KOPT-K1 (cell line): Measurements from ENCODE around the gene CDK15.

Experiments
- H3K27ac ChIP-seq: fragments of 200-600 bp; sonication (generic); 2 replicates; pipeline ENCODE4 v1.5.1; 2016; ENCODE audit warnings: antibody characterized with exemption, mild to moderate bottlenecking, low read depth, low read length; ENCODE audit not compliant: poor library complexity, severe bottlenecking
- H3K36me3 ChIP-seq: fragments of 200-600 bp; sonication (generic); 2 replicates; pipeline ENCODE4 v1.5.1; 2017; ENCODE audit warnings: antibody characterized with exemption, mild to moderate bottlenecking, low read length, moderate library complexity; ENCODE audit not compliant: insufficient read depth
- H3K9me3 ChIP-seq: fragments of 200-600 bp; sonication (generic); 2 replicates; pipeline ENCODE4 v1.5.1; 2017; ENCODE audit warnings: antibody characterized with exemption, low read length, mild to moderate bottlenecking; ENCODE audit not compliant: insufficient read depth, poor library complexity, severe bottlenecking

The CDK15 gene

GRCh38 chr2:201915446-201915845, 109.1 kb downstream of the CDK15 start:
- H3K9me3 ChIP-seq = no peaks in the 10 kb centered on the region
- H3K36me3 ChIP-seq = no peaks in the 10 kb centered on the region
- H3K27ac ChIP-seq = no peak overlapping the region

DNA sequence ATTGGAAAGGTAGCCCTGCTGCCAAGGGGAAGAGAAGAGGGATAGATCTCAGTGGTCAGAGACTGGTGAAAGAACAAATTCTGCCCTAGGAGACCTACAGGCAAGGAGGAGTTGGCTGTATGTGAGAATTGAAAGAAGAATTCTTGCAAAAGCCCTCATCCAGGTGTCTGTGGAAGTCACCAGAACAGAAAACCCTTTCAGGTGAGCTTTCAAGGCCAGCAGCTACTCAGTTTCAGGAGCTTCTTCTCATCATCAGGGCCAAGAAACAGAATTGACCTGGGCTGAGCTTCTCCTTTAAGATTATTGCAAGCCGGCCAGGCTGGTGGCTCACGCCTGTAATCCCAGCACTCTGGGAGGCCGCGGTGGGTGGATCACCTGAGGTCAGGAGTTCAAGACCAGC, 110.2 kb downstream of the CDK15 start:
- Histone ChIP-seq H3K9me3 (no peaks in the 10 kb centered on the region), H3K27ac (no peak overlapping the region), H3K36me3 (no peaks in the 10 kb centered on the region)

DNA sequence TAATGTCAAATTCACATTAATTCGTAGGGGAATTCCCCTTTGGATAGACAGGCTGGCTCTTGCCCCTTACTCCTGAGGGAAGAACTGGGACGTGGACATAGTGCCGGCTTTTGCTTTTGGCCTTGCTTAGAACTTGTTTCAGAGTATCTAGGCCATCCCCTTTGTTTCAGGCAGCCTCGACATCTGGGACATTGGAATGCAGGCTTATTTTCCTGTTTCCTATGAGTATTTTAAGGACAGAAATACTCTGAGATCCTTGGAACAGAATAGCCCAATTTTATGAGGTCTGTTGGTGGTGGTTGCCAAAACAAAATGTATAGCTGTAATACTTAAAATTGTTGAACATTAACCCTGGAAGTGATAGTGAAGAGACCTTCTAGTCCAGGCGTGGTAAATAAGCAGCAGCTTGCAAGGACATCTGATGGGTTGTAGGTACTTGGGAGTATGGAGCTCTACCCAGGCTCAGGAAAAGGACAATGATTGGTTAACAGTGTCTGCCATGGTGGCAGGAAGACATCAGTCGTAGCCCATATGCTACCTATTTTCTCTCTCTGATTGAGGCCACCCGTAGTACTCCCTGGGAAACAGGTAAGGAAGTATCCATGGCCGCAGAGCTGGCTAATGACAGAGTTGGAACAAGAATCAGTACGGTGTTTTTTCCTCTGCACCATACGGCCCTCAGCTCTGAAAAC, 112.4 kb downstream of the CDK15 start:
- Histone ChIP-seq H3K36me3 (no peaks in the 10 kb centered on the region), H3K27ac (no peak overlapping the region), H3K9me3 (no peaks in the 10 kb centered on the region)

DNA sequence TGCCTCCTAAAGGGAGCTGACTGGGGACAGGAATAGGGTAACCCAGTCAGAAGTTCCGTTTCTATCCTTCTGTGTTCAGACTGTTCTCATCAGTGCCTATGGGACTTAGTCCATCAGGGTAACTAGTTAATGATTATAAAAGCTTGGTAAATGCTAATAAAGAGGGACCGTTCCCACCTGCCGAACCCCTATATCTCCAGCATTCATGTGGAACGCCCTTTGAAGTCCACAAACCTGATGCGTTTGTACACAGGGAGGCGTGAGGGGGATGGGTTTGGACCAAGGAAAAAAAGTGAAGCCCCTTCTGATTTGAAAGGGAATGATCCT, 112.9 kb downstream of the CDK15 start:
- H3K36me3 ChIP-seq = no peaks in the 10 kb centered on the region
- H3K9me3 ChIP-seq = no peaks in the 10 kb centered on the region
- no peak overlapping the region for H3K27ac ChIP-seq

GRCh38 chr2:201923436-201924328, 117.3 kb downstream of the CDK15 start:
- Histone ChIP-seq H3K36me3 (no peaks in the 10 kb centered on the region), H3K27ac (no peak overlapping the region), H3K9me3 (no peaks in the 10 kb centered on the region)

DNA sequence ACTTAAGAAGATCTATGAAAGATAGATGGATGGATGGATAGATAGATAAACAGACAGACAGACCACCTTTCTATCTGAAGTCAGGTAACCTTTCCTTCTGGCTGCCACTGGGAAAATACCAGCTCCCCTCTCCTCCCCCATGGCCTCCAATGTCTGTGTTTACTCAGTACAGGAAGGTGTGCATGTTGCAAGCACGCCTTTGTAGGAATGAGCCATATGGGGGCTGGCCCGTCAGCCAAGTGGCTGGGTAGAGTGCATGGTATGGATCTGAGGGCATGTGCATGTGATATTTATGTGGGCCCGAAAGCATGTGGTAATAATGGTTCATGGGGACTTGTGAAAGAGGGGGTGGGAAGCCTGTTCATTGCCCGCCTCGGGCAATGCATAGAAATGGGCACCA, 118.1 kb downstream of the CDK15 start:
- Histone ChIP-seq H3K9me3 (no peaks in the 10 kb centered on the region), H3K27ac (no peak overlapping the region)

DNA sequence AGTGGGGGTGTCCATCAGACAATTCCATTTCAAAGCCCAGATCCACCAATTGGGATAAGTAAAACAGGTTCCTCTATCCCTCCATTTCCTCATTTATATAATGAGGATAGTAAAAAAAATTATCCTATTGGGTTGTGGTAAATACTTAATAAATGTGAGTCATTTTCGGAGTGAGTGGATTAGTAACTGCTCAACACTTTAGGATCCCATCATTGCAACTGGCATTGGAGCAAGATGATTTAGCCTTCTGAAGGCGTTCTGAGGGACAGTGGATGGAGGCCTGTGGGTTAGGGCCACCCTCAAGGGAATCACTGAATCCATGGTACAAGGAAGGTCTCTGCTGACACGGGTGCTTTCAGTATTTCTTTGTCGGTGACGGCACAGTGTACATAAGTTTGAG, 118.7 kb downstream of the CDK15 start:
- no peaks in the 10 kb centered on the region for H3K36me3 ChIP-seq
- no peak overlapping the region for H3K27ac ChIP-seq
- H3K9me3 ChIP-seq = no peaks in the 10 kb centered on the region

More for the DNA sequence above, 118.1 kb downstream of the CDK15 start:
- H3K36me3 ChIP-seq = no peaks in the 10 kb centered on the region

- Histone ChIP-seq H3K9me3 (no peaks in the 10 kb centered on the region), H3K36me3 (no peaks in the 10 kb centered on the region), H3K27ac (no peak overlapping the region)
Measured at GRCh38 chr2:201926067-201926466, 119.7 kb downstream of the CDK15 start.

DNA sequence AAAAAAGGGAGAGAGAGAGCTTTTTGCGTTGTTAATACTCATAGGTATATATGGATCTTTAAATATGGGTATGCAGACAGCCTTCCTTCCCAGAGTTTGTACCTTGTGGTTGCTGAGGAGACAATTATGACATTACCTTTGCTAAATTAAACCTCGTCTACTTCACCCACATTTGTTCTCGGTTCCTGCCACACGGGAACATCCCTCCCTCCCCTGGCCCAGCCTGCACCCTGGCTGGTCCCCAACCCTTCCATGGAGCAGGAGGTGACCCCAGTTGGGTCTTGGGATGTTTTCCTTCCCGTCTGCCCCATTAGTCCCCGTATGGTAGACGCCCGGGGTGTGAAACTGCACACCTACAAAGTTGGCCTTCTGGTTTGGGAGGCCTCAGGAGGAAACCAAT, 122.0 kb downstream of the CDK15 start:
- Histone ChIP-seq H3K36me3 (no peaks in the 10 kb centered on the region), H3K9me3 (no peaks in the 10 kb centered on the region), H3K27ac (no peak overlapping the region)

GRCh38 chr2:201929281-201930026, 123.1 kb downstream of the CDK15 start:
- Histone ChIP-seq H3K36me3 (no peaks in the 10 kb centered on the region), H3K27ac (no peak overlapping the region), H3K9me3 (peaks cover 4% of the 10 kb centered on the region)

GRCh38 chr2:201930043-201930442, 123.7 kb downstream of the CDK15 start:
- no peak overlapping the region for H3K27ac ChIP-seq
- peaks cover 10% of the 10 kb centered on the region for H3K9me3 ChIP-seq
- no peaks in the 10 kb centered on the region for H3K36me3 ChIP-seq

GRCh38 chr2:201930831-201931230, 124.5 kb downstream of the CDK15 start:
- Histone ChIP-seq H3K27ac (no peak overlapping the region), H3K36me3 (no peaks in the 10 kb centered on the region), H3K9me3 (peaks cover 17% of the 10 kb centered on the region)

GRCh38 chr2:201931475-201931874, 125.1 kb downstream of the CDK15 start:
- peaks cover 19% of the 10 kb centered on the region for H3K9me3 ChIP-seq
- H3K27ac ChIP-seq = no peak overlapping the region
- H3K36me3 ChIP-seq = no peaks in the 10 kb centered on the region

DNA sequence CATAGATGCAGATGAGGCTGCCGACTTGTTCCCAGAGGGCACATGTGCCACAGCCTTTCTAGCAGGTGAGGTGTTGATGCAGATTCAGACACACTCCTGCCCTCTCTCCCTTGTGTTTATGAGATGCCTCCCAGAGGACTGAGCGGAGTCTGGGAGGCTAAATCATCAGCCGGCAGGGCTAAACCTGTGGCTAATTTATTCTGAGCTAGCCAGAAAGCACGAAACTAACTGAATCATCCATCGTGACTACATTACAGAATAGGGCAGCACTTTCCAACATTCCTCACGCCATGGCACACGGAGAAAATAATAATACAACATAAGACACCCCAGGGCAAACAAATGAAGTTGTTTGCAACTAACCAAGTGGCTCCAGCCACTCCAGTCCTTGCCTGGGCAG, 125.6 kb downstream of the CDK15 start:
- Histone ChIP-seq H3K9me3 (peaks cover 19% of the 10 kb centered on the region), H3K27ac (no peak overlapping the region), H3K36me3 (no peaks in the 10 kb centered on the region)

DNA sequence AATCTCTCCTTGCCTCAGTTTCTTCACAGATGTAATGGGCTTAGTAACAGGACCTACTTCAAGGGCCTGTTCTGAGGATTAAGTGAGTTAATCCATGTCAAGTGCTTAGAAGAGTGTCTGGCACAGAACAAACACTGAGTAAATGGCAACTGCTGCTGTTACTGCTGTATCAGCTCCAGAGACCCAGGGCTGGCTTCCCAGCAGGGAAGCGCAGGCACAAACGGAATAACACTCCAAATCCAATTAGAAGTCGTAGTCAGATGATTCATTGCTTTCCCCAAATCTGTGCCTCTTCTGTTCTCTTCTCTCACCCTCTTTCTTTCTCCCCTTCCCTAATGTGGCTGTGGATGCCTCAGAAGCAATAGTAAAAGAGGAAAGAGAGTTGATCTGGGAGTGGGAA, 126.2 kb downstream of the CDK15 start:
- Histone ChIP-seq H3K36me3 (no peaks in the 10 kb centered on the region), H3K9me3 (peaks cover 19% of the 10 kb centered on the region), H3K27ac (no peak overlapping the region)
